H1 (cell line): ENCODE measurements around the gene TMCC1. TPM values are rescaled to one million over a fixed set of nuclear protein-coding genes. Genes with fewer than 3 reads are reported as not detected.

ENCODE experiments used
- BRCA1 ChIP-seq: IDR thresholded peaks from 2 replicates; pipeline ENCODE4 v1.6.1; 2012; ENCODE audit warnings: low read depth, low read length, improper control_type of control experiment
- CHD7 ChIP-seq: fragments of 300-600 bp; sonication (generic); IDR thresholded peaks from 2 replicates; pipeline ENCODE4 v1.7.1; 2012; ENCODE audit warnings: low read length, moderate library complexity, mild to moderate bottlenecking, inconsistent platforms; ENCODE audit not compliant: insufficient replicate concordance
- HDAC6 ChIP-seq: IDR thresholded peaks from one replicate; pipeline ENCODE4 v1.7.1; 2012; ENCODE audit warnings: low read depth, mild to moderate bottlenecking, inconsistent platforms, low read length, moderate library complexity
- MAFK ChIP-seq: IDR thresholded peaks from 2 replicates; pipeline ENCODE4 v1.6.1; 2012; ENCODE audit warnings: low read depth, mild to moderate bottlenecking, improper control_type of control experiment, low read length
- PHF8 ChIP-seq: fragments of 200-600 bp; sonication (generic); conservative IDR thresholded peaks from 2 replicates; pipeline ENCODE4 v1.7.1; 2012; ENCODE audit warnings: low read depth, mild to moderate bottlenecking, inconsistent platforms, low read length, moderate library complexity
- POLR2AphosphoS5 ChIP-seq: IDR thresholded peaks from 2 replicates; pipeline ENCODE4 v1.6.1; 2011; ENCODE audit warnings: low read depth, low read length
- TAF1 ChIP-seq: IDR thresholded peaks from 2 replicates; pipeline ENCODE4 v1.6.1; 2011; ENCODE audit warnings: mild to moderate bottlenecking, low read depth, low read length
- polyA plus RNA-seq, 7 experiments: library from polyadenylated mRNA; depleted of rRNA in 3 of 7; stranded (reverse) in 5 of 7; unstranded in 2 of 7; fragments of >200 nt in 5 of 7; fragments of 200-250 nt in 2 of 7; gene quantifications; 1 replicate in 5 of 7; 2 replicates in 1 of 7; 4 replicates in 1 of 7; pipeline versions ENCODE4 v1.2.1 to v1.2.3, GENCODE V29; 2011 to 2013; ENCODE audit warnings: missing spikeins in 2 of 7, mixed read lengths in 2 of 7
- total RNA-seq: library from RNA; stranded (reverse); fragmentation: NEBNext Ultra II Directional; extraction: Animal tissue kit (Norgen Biotek cat#: 25700); gene quantifications from 2 replicates; pipeline ENCODE4 v1.2.1, GENCODE V29; 2021
- TF ChIP-seq, protein P1 (sequence below): IDR thresholded peaks from 2 replicates; pipeline ENCODE4 v1.6.1; 2011; ENCODE audit warnings: low read depth, mild to moderate bottlenecking, low read length; ENCODE audit not compliant: insufficient read depth
- TF ChIP-seq, protein P2 (sequence below): IDR thresholded peaks from 2 replicates; pipeline ENCODE4 v1.6.1; 2012; ENCODE audit warnings: low read length, inconsistent platforms

TMCC1 gene
- total and polyA plus RNA-seq, 2 of the 8 experiments (the other 6 are each of a cell fraction or from before 2014, with no cell fraction given): 10.4 to 27.1 TPM

DNA sequence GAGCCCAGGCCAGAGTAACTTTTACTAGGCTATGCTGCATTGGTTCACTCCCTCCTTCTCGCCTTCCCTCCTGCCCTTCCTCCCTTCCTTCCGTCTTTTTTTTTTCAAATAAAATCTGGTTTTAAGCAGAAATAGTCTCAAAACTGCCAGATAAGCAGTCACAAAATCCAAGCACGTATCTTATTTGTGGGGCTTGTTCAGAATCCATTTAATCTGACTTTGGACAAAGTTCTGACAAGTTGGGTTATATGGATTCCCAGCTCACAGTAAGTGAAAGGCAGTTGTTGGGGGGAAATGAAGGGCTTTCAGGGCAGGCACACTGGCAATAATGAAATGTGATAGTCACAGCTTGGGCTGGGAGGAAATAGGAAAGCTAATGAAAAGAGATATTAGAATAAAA lies 255.0 kb downstream of the TMCC1 start (continued):
- TF ChIP-seq CHD7 (no peak), PHF8 (no peak), MAFK (no peak), HDAC6 (no peak), BRCA1 (no peak), TAF1 (no peak), POLR2AphosphoS5 (no peak)
- TF ChIP-seq, protein P1, sequence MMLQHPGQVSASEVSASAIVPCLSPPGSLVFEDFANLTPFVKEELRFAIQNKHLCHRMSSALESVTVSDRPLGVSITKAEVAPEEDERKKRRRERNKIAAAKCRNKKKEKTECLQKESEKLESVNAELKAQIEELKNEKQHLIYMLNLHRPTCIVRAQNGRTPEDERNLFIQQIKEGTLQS: no peak
- TF ChIP-seq, protein P2, sequence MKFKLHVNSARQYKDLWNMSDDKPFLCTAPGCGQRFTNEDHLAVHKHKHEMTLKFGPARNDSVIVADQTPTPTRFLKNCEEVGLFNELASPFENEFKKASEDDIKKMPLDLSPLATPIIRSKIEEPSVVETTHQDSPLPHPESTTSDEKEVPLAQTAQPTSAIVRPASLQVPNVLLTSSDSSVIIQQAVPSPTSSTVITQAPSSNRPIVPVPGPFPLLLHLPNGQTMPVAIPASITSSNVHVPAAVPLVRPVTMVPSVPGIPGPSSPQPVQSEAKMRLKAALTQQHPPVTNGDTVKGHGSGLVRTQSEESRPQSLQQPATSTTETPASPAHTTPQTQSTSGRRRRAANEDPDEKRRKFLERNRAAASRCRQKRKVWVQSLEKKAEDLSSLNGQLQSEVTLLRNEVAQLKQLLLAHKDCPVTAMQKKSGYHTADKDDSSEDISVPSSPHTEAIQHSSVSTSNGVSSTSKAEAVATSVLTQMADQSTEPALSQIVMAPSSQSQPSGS: no peak
